NCI-H446 treated with DMSO at 0.1 percent for 48 hours (cell line): Measurements from ENCODE around the gene ARHGAP29.
A peak's percentile ranks its signal among the peaks of the same experiment; 100 is the strongest.

Experiments
- DNase-seq: peaks from one replicate; lab custom pipeline; 2025; lab: John Stamatoyannopoulos, UW

Gene ARHGAP29

GRCh38 chr1:94237291-94238226 is at the start of gene ARHGAP29:
Gene ARHGAP29 (minus strand): TSS chr1:94237584. CDS start chr1:94231611, 5,973 bp downstream.
- DNase-seq: no peak

GRCh38 chr1:94286864-94287437 is 49.6 kb upstream of the ARHGAP29 start:
- no peak for DNase-seq

GRCh38 chr1:94285031-94285654 is 47.8 kb upstream of the ARHGAP29 start:
- no peak for DNase-seq

GRCh38 chr1:94284476-94284875 is 47.1 kb upstream of the ARHGAP29 start:
- no peak for DNase-seq

GRCh38 chr1:94283462-94283861 is 46.1 kb upstream of the ARHGAP29 start:
- no peak for DNase-seq

GRCh38 chr1:94282143-94282711 is 44.8 kb upstream of the ARHGAP29 start:
- DNase-seq: no peak

- no peak for DNase-seq
Measured at GRCh38 chr1:94281361-94282142, 44.2 kb upstream of the ARHGAP29 start.

GRCh38 chr1:94280541-94280940 is 43.2 kb upstream of the ARHGAP29 start:
- DNase-seq: no peak

- DNase-seq: no peak
Measured at GRCh38 chr1:94279462-94279861, 42.1 kb upstream of the ARHGAP29 start.

- DNase-seq: no peak
Measured at GRCh38 chr1:94279038-94279437, 41.7 kb upstream of the ARHGAP29 start.

GRCh38 chr1:94276988-94277434 is 39.6 kb upstream of the ARHGAP29 start:
- DNase-seq: no peak

- no peak for DNase-seq
Measured at GRCh38 chr1:94275083-94275482, 37.7 kb upstream of the ARHGAP29 start.

GRCh38 chr1:94274561-94274960 is 37.2 kb upstream of the ARHGAP29 start:
- DNase-seq: no peak

GRCh38 chr1:94273111-94273510 is 35.7 kb upstream of the ARHGAP29 start:
- no peak for DNase-seq

- DNase-seq: no peak
Measured at GRCh38 chr1:94272388-94272787, 35.0 kb upstream of the ARHGAP29 start.

- DNase-seq: no peak
Measured at GRCh38 chr1:94271373-94271772, 34.0 kb upstream of the ARHGAP29 start.

GRCh38 chr1:94270801-94271203 is 33.4 kb upstream of the ARHGAP29 start:
- DNase-seq: no peak

- DNase-seq: no peak
Measured at GRCh38 chr1:94269921-94270320, 32.5 kb upstream of the ARHGAP29 start.

- DNase-seq: no peak
Measured at GRCh38 chr1:94265906-94266305, 28.5 kb upstream of the ARHGAP29 start.

GRCh38 chr1:94265011-94265422 is 27.6 kb upstream of the ARHGAP29 start:
- DNase-seq: peak; percentile 33

GRCh38 chr1:94260635-94261387 is 23.4 kb upstream of the ARHGAP29 start:
- DNase-seq: no peak
